GM18502 (cell line): ENCODE data around the gene CCHCR1.

Source experiments
- ATAC-seq: cut with Tn5 transposase; IDR thresholded peaks from one replicate; pipeline ENCODE4 v1.9.1; 2021; ENCODE audit warnings: mild to moderate bottlenecking; ENCODE audit not compliant: unreplicated experiment, poor library complexity

CCHCR1 gene

DNA sequence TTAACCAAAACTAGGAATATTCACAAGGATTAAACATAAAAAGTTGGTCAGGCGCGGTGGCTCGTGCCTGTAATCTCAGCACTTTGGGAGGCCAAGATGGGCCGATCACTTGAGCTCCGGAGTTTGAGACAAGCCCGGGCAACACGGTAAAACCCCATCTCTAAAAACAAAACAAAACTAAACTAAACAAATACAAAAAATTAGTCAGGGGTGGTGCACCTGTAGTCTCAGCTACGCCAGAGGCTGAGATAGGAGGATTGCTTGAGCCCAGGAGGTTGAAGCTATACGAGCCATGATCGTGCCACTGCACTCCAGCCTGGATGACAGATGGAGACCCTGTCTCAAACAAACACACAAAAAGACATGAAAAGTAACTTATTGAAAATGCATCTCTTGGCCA is 21.9 kb downstream of the CCHCR1 start:
- ATAC-seq = no peak

DNA sequence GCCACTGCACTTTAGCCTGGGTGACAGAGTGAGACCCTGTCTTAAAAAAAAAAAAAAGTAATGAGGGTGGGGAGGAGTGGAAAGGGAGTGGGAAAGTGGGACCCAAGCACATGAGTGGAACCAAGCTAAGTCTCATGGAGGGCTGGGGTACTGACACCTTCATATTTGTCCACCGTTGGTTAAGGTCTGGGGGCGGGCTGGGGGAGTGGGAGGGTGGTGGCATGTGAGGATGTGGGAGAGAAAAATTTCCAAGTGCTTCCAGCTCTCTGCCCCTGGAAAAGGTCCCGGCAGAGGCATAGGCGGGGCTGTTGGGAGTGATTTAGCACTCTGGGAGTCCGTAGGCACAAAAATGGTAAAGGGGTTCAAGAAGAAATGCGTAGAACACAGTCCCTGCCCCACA is 24.8 kb downstream of the CCHCR1 start:
- ATAC-seq = no peak

DNA sequence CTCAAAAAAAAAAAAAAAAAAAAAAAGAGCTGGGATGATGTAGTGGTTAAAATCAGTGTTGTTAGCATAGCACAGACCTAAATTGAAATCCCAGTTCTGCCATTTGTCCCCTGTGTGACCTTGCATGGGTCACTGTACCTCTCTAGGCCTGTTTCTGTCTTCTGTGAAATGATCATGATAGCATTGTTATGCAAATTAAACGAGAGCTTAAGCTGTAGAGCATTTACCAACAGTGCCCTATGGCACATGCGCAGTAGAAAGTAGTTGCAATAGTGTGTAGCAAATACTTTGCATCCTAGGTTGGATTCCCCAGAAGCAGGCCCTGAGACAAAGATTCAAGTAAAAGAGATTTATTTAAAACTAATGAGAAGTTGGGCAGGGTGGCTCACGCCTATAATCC is 26.0 kb downstream of the CCHCR1 start:
- no peak for ATAC-seq

DNA sequence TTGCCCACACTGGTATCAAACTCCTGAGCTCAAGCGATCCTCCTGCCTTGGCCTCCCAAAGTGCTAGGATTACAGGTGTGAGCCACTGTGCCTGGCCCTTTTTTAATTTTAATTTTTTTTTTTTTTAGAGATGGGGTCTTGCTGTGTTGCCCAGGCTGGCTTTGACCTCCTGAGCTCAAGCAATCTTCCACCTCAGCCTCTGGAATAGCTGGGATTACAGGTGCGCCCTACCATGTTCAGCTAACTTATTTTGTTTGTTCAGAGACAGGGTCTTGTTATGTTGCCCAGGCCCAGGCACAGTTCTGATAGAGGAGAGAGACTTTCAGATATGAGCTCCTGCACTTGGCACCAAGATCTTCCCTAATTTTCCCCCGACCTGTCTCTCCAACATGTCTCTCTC is 26.9 kb downstream of the CCHCR1 start:
- ATAC-seq = no peak

DNA sequence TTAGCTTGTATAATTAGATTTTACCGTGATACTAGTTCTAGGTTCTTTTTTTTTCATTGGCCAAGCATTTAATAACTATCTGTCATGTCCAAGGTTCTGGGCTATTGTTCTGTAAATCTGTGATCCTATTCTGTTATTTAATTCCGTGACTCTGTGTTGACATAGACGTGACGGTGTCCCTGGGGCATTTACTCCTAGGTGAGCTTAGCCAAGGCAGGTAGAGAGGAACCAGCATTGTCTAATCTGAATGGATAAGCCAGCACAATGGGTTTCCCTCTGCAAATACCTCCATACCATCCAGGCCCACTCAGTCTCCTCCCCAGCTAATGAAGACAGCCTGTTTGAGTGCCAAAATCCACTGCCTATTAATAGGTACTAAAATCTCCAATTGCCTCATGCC is 28.5 kb downstream of the CCHCR1 start:
- no peak for ATAC-seq

DNA sequence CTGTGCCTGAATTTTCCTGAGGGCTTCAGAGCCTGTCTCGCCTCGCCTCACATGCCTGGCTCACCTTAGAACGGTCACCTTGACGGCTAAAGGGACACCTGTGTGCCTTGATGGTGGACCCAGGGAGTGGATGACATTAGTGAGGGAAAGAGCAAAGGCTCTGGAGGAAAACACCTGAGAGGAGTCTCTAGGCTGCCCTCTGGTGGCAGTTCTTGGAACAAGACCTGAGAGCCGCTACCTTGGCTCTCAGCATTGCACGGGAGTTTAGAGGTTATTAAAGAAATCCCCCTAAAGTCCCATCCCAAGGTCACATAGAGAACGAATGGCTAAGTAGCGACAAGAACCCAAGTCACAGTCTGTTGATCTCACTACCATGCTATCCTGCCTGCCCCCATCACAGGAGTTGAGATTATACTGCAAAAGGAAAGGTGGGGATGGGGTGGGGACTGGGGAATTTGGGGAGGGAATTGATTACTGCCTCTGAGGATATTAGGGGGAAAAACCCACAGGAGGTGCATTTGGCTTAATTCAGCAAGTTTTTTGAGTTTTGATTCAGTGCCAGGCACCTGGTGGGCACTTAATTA is 29.4 kb downstream of the CCHCR1 start:
- ATAC-seq = no peak

DNA sequence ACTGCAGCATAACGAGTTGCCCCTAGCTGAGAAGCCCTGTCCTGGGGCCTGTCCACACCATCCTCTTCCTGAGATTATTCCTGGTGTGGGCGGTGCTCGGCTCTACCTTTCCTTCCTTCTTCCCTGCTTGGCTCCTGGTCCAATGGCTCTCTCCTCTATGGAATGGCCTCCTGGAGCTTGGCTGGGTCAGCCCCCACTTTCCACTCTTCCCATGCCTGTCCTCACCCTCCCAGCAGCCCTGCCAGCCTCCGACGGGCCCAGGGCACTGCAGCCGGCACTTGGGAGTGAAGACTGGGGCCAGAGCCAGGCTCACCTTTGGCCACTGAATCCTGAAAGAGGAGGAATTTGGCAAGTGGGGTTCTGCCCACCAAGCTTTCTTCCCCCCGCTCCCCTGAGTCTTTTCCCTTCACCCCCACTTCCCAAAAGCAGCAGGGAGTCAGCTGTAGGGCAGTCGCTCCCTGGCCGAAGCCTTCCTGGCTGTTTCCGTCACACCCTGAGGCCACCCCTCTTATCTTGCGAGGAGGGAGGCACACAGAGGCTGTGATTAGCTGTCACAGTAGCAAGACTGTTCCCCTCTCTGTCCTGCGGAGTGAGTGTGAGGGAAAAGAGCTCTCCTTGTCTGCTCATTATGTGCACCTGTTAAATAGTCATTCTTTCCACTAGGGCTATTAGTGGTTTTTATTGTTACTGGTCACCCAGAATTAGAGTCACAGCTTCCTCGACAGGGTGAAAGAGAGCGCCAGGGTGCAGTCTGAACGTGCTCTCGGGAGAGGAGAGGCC is 31.0 kb downstream of the CCHCR1 start:
- no peak for ATAC-seq

DNA sequence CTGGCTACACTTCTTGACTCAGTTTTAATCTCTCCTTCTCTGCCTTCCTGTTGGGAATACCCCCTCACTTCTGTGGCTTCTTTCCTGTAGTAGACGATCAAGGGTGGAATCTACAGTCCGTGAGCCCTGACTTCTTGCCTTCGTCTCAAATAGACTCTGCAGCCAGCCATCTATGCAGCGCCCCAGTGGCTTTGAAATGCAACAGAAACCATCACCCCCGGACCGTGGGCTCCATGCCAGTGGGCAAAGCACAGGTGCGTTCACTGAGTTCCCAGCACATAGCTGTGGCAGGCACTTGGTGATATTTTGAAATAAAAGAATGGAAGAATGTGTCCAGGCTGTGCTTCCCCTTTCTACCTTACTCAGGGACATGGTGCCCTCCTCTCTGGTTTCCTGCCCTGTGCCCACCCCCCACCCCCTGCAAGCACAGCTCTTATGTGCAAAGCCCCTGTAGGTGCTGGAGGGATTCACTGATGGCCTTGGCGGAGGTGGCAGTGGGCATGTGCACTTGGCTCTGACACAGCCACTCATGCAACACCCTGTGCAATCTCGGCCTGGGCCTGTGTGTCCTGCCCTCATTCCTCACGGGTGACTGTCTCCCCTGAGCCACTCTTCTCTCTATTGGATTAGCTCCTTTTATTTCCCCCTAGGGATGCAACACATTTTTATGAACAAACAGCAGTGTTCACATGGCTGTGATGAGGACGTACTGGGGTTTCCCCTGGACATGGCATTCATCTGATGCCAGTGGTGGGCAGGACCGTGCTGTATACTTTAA is 31.8 kb downstream of the CCHCR1 start:
- no peak for ATAC-seq

DNA sequence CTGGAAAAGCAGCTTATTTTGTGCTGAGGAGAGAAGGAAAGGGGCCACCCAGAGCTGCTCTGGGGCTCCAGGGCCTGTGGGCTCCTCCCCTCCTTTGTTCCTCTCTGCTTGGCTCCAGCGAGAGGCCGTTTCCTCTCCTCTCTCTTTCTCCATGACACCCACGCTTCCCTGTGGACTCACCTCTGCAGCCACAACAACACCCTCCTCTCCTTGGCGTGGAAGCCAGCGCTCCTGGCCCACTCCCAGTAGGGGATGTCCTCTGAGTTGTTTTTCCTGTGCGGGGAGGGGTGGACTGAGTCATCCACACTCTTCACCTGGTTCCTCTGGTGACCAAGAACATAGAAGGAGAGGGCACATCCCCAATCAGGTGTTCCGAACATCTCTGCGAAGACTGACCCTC is 32.4 kb downstream of the CCHCR1 start:
- no peak for ATAC-seq

DNA sequence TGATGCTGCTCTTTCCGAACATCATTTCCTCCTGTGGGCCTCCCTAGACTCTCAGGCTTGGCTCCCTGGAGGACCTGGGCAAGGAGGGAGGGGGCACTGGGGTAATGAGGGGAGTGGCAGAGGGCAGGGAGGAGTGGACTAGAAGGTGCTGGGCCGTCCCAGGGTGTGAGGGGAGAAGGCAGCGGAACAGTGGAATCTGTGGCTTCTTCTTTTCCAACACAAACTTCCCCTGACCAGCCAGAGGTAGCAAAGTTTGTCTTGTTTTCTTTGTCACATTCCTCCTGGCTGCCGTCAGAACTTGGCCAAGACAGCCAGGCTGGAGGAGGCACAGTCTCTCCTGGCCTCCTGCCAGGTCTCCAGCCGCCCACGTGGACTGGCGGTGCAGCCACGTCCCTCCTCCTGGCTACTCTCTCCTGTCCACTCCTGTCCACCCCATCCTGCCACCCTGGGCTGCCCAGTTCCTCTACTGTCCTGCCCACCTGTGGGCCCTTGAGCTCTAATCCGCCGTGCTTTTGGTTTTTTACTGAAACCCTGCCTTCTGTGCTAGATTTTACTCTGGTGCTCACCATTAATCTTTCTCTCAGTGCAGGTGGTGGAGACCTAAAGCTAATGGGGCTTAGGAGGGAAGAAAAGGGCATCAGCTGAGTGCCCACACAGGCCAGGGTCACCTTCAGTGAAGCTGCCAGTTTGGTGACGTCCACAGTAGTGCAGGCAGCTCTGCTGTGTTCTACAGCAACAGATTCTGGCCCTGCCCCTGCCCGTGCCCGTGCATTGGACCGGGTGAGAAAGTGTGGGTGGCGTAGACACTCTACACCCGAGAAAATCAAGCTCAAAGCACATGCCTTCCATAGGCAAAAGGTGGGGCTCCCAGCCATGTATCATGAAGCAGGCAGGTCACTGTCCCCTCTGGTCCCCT is 34.6 kb downstream of the CCHCR1 start:
- ATAC-seq = no peak

DNA sequence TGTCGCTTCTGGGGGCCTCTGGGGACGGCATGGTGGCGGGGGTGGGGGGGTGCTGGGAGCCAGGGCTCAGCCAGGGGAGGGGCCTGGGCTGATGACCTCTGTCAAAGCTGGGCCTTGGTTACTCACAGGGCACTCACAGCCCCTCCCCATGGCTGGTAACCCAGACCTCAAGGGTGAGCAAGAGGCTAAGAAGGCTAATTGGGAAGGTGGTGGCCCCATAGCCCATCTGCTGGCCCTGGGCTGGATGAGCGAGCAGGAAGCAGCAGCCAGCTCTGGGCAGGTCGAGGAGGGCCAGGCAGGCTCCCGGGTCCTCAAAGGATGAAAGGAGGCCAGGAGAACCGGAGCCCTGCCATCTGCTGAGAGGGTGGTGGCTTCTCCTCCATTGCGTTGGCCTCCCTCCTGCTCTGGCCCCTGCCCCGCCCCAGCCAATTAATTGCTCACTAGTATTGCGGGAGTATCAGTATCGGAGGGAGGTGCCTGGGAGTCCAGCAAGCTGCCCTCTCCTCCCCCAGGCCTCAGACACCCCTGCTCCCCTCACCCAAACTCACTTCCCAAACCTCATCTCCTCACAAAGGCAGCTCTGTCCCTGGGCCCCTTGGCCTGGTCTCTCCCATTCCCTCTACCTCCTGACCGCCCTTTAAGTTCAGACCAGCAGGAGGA is 36.3 kb downstream of the CCHCR1 start:
- no peak for ATAC-seq

DNA sequence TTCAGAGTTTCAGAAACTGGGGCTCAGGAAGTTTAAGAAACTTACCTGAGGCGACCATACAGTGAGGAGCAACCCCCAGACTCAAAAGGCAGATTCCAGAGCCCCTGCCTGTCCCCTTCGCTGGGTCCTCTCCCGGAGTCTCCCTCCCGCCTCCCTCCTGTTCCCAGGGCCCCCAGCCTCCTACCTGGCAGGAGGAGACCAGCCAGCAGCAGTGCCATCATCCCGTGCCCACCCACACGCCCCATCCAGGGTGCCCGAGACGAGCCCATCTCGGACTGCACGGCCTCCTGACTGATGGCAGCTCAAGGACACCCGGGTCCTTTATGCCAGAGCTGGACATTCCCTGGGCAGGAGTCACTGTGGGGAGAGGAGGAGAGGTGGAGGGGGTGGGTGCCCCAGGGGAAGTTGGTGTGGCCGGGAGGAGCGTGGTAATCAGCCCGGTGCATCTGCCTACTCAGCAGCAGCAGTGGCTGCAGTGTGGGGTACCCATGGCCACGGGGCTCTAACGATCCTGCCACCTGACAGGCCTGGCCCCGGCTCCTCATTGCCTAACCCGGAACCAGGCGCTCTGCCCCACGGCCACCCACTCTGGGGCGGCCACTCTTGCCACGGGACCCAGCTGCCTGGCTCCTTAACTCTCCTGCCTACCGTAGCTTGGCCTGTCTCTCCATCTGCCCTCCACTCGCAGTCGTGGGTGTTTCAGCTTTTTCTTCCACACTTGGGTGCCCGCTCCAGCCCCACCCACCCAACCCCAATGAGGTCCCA is 37.3 kb downstream of the CCHCR1 start, which contains the start of gene CDSN:
TSS of gene CDSN (minus strand) at position 296 of the 765 bp plus-strand sequence. CDS start at position 269, 27 bp downstream.
- ATAC-seq = no peak

DNA sequence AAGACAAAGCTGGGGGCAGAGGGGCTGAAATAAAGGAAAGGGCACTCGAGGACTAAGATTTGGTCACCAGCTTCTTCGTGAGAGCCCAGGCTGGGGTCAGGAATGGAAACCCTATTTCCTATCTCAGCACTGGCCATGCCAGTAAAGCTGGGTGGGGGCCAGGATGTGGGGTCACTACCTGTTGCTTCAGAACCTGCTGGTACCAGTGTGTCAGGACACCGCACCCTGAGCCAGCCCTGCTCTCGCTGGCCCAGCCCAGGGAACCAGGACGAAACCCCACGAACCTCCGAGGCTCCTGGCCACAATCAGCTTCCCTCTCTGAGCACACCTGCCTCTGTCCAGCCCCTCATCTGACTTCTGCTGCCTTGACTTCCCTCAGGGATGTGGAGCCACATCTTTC is 39.4 kb downstream of the CCHCR1 start:
- no peak for ATAC-seq

DNA sequence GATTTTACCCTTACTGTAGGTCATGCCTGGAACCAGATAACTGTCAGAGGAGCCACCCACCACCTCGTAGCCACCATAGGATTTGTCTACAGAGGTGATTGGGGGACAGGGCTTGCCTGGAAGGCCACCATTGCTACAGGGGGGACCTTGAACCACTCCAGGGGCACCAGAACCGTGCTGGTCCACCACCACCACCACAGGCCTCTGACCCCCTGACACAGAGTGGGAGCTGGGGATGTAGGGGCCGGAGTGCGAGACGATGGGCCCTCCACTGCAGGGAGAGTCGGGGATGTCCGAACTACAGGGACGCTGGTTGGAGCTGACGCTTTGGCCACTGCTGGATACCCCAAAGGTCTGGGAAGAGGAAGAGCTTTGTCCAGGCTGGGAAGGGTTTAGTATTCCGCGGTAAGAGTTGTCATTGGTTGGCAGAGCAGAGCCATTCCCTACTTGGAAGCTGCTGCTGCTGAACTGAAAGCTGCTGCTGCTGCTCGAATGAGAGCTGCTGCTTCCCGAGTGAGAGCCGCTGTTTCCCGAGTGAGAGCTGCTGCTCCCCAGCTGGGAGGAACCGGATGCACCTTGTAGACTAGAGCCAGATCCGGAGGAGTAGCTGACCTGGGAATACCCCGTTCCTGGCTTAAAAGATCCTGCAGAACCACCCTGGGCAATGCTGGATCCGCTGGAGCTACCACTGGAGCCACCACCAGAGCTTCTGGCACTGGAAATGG is 40.8 kb downstream of the CCHCR1 start:
- no peak for ATAC-seq

DNA sequence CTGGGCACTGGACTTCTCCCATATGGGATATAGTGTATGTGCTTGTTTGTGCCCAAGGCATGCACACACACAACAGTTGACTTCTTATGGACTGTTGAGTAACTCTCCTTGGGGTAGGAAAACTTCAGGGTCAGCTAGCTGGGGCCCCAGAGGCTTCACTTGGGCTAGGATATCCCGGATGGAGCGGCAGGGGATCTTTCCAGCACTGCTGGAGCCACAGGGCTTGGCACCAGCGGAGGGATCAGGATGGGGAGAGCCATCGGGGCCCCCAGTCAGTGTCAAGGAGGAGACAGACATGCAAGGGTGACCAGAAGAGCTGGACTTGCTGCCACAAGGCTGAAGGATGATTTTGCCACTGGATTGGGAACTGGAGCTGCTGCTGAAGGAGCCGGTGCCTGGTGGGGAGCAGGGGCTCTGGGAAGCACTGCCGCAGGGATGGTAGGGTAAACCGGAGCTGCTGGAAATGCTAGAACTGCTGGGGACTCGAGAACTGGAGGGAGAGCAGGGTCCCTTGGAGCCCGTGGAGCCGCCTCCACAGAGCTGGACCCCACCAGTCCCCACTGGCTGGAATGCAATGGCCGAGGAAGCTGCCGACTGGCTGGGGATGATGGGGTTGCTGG is 41.6 kb downstream of the CCHCR1 start:
- no peak for ATAC-seq

DNA sequence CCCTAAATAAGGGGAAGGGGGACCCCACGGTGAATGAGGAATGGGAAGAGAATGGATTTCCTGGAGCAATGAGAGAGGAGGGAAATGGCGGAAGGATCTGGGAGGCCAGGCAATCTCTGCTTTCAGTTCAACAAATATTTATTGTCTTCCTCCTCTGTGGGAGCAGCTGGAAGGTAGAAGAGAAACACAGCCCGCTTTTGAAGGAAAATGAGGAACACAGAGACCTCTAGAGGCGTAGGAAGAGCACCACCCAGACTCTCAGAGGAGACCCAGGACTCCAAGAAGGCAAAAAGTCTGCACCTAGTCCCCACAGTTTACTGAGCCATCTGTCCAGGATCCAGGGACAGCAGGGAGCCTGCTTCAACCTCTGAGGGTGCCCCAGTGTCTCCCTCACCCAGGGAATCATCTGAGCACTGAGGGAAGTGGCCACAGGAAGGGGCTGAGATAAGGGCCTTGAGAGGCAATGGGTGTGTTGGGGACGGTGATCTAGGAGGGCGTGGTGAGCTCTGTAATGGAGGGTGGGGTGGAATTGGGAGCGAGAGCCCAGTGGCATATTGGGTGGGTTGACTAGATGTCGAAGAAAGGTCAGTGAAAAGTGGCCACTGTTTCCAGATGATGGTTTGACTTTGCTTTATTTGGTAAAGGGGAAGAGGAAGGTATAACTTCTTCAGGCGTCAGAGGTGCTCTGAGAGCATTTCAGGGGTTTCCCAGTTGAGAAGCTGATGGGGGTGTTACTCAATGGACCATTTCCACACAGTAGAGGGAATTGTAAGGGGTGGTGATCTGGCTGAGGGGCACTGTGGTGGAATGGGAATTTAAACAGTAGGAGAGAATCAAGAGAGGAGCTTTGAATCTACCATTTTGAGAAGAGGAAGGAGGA is 42.4 kb downstream of the CCHCR1 start:
- no peak for ATAC-seq

DNA sequence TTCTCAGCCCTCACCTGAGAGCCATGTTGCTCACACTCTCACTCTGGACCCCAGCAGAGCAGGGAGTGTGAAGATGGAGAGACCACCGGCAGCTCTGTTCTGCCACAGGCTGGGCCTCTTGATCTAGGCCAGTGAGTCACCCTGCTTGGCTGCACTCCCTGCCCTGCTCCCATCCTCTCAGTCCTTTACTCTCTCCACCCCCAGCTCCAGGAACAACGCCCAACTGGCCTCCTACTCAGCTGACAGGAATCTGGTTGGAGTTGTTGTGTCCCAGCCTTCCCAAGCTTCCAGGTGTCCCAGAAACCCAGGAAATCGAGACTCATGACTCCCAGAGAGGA is 43.1 kb downstream of the CCHCR1 start, which contains the start of gene PSORS1C1:
TSS of gene PSORS1C1 (plus strand) at position 260 of the 338 bp plus-strand sequence. CDS start 14,833 bp downstream, outside the sequence.
- ATAC-seq = no peak
